Measurements from ENCODE around the gene KCTD18.

The KCTD18 gene

DNA sequence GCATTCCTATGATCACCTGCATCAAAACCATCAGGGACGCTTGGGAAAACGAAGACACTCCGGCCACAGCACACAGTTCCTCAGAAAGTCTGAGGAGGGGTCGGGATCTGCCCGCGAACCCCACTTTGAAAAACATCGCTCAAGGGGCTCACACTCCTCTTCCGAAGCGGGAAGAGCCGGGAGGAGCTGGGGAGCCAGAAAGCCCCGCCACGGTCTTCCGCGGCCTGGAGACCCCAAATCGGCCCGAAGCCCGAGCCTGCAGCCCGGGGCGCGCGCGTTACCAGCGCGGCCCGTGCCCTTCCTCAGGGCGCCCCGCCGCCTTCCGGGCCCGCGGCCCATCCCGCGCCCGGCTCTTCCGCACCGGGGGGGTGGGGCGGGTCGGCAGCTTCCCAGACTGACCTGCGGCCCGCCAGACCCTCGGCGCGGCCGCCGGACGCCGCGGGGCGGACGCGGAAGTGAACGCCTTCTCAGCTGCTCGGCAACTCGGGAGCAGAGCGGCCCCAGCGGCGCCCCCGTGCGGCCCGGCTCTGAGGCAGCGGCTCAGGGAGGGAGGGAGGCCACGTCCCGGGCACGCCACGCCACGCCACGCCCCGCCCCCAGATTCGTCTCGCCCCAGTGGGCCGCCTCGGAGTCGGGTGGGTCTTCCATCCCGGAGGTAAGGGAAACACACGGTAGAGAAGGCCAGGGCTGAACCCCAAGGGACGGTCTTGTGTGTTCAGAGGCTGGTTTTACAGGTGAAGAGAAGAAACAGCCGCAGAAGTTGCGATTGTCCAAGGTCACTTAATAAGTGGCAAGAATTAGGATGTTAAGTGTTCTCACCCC is at the start of gene KCTD18:
Gene KCTD18, minus strand, starts transcription at position 457 of the 822 bp plus-strand sequence. CDS start 3,052 bp downstream, outside the sequence.
- DNase-seq, result peak; percentile 90 to 93
- TF ChIP-seq GATA1 (IDR thresholded peaks at IDR 0.05; ENCODE audit: low read depth, low read length), result no peak
- peak; percentile 72 for TF ChIP-seq POLR2A (IDR thresholded peaks at IDR 0.05; ENCODE audit: low read length)

GRCh38 chr2:200540793-200541192 is 30.9 kb upstream of the KCTD18 start:
- TF ChIP-seq POLR2A (IDR thresholded peaks at IDR 0.05; ENCODE audit: low read length), result no peak
- no peak for TF ChIP-seq GATA1 (IDR thresholded peaks at IDR 0.05; ENCODE audit: low read depth, low read length)
- no peak for DNase-seq

GRCh38 chr2:200538139-200538538 is 28.3 kb upstream of the KCTD18 start:
- DNase-seq, result no peak
- TF ChIP-seq GATA1 (IDR thresholded peaks at IDR 0.05; ENCODE audit: low read depth, low read length) (no peak), POLR2A (IDR thresholded peaks at IDR 0.05; ENCODE audit: low read length) (no peak)

DNA sequence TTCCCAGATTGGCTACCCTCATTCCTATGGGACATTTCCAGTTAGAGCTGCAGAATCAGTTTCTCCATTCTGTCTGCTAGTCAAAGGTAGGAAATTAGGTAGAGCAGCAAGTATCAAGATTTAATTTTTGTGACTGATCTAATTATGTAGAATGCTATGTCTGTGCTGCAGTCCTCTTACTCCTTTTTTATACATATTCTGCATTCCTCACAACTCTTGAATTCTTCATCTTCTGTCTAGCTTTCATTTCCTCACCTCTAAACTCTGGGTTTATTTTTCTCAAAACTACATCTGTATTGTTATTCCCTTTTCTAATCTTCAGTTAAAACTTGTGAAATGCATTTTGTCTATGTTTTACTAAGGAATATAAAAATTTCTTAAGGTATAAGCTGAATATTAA is 24.7 kb upstream of the KCTD18 start:
- TF ChIP-seq GATA1 (IDR thresholded peaks at IDR 0.05; ENCODE audit: low read depth, low read length), result no peak
- no peak for TF ChIP-seq POLR2A (IDR thresholded peaks at IDR 0.05; ENCODE audit: low read length)
- no peak for DNase-seq

- no peak for DNase-seq
- TF ChIP-seq POLR2A (IDR thresholded peaks at IDR 0.05; ENCODE audit: low read length), result no peak
- TF ChIP-seq GATA1 (IDR thresholded peaks at IDR 0.05; ENCODE audit: low read depth, low read length), result no peak
Observed at GRCh38 chr2:200533754-200534153, 23.9 kb upstream of the KCTD18 start.

GRCh38 chr2:200528228-200528627 is 18.4 kb upstream of the KCTD18 start:
- DNase-seq, result no peak
- TF ChIP-seq POLR2A (IDR thresholded peaks at IDR 0.05; ENCODE audit: low read length) (no peak), GATA1 (IDR thresholded peaks at IDR 0.05; ENCODE audit: low read depth, low read length) (no peak)

DNA sequence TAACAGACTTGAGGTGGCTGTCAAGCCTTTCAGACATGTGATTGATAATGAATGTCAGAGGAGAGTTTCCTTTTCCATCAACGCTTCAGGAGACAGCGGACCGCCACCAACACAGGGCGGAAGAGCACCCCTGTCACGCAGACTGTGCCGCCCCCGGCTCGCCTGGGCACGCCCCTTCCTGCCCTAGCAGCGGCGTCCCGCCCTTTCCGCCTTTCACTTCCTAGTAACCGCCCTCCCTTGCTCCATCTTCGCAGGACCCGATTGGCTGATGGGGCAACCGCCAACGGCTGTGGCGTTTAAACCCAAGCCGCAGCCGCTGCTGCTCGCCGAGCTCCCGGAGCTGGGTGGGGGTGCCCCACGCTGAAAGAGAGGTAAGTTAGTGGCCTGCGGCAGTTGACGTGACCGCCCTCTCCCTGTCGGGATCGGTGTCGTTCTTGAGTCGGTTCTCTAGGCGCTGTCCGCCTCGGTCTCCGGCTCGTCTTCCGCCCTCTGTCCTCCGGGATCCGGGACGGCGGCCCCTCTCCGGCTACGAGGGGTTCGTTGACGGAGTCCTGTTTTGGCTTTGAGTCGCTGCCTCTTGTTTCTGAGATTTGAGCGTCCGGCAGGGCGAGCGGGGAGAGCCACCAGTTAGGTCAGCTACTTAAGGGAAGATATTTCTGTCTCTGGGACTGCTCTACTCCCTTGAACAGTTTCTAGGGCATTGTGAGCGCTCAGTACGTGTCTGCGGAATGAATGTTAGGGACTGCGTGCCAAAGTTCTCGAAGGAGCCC is 16.2 kb upstream of the KCTD18 start, which contains the start of gene SGO2:
Gene SGO2, plus strand, starts transcription at position 326 of the 770 bp plus-strand sequence. CDS start 6,769 bp downstream, outside the sequence.
- DNase-seq, result peak; percentile 97 to 98
- TF ChIP-seq POLR2A (IDR thresholded peaks at IDR 0.05; ENCODE audit: low read length) (peak; percentile 93), GATA1 (IDR thresholded peaks at IDR 0.05; ENCODE audit: low read depth, low read length) (no peak)

- DNase-seq, result no peak
- TF ChIP-seq GATA1 (IDR thresholded peaks at IDR 0.05; ENCODE audit: low read depth, low read length) (no peak), POLR2A (IDR thresholded peaks at IDR 0.05; ENCODE audit: low read length) (no peak)
Observed at GRCh38 chr2:200525551-200525881, 15.6 kb upstream of the KCTD18 start.

DNA sequence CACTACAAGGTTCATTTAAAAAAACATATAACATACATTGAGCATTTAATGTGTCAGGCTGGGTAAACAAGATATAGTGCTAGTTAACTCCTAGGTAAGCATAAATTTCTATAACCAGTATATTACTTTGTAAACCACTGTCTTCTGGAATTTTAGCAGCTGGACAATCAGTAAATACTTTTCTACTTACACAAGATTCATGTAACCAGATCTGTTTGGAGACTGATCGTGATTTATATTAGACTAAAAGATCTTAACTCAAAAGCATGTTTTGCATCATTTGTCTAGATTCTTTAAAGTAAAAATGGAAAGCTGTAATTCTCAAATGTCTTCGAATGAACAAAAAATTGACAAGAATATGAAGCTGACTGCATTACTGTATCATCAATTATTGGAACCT is 15.2 kb upstream of the KCTD18 start:
- no peak for DNase-seq
- TF ChIP-seq GATA1 (IDR thresholded peaks at IDR 0.05; ENCODE audit: low read depth, low read length), result no peak
- TF ChIP-seq POLR2A (IDR thresholded peaks at IDR 0.05; ENCODE audit: low read length), result no peak

- no peak for DNase-seq
- TF ChIP-seq POLR2A (IDR thresholded peaks at IDR 0.05; ENCODE audit: low read length) (no peak), GATA1 (IDR thresholded peaks at IDR 0.05; ENCODE audit: low read depth, low read length) (no peak)
Observed at GRCh38 chr2:200523604-200524003, 13.7 kb upstream of the KCTD18 start.

DNA sequence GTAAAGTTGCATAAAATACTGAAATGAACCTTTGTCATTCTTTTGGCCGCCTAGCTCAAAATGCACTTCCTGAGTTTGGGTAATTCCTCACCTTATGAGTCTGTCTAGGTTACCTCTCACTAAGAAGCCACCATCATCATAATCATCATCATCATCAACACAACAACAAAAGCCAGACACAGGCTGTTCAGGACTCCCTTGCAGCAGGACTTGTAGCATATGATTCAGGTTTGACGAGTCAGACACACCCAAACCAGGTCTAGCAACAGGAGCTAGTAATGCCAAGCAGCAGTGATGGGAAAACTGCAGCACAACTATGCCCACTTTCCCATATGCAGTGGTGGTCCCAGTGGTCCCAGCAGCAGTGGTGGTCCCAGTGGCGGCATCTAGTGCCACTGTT is 13.3 kb upstream of the KCTD18 start:
- no peak for DNase-seq
- TF ChIP-seq GATA1 (IDR thresholded peaks at IDR 0.05; ENCODE audit: low read depth, low read length) (no peak), POLR2A (IDR thresholded peaks at IDR 0.05; ENCODE audit: low read length) (no peak)

- no peak for DNase-seq
- no peak for TF ChIP-seq GATA1 (IDR thresholded peaks at IDR 0.05; ENCODE audit: low read depth, low read length)
- TF ChIP-seq POLR2A (IDR thresholded peaks at IDR 0.05; ENCODE audit: low read length), result no peak
Observed at GRCh38 chr2:200515155-200515554, 5.3 kb upstream of the KCTD18 start.

DNA sequence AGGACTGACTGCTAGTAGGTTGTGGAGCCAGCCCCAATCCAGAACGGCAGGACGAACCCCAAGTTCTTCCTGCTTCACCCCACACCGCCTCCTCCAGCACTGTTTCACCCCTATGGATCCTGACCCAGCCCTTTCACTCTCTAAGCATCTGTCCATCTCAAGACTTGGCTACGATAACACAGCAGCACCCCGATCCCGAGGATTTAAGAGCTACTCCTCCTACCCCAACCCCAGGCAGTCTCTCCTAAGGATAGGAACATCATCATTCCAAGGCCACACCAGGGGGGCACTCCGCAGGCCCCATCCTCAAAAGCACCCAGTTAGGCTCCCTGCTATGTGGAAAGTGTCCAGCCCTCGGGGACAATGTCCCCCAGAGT is 645 bp downstream of the KCTD18 start:
- TF ChIP-seq GATA1 (IDR thresholded peaks at IDR 0.05; ENCODE audit: low read depth, low read length), result no peak
- TF ChIP-seq POLR2A (IDR thresholded peaks at IDR 0.05; ENCODE audit: low read length), result no peak
- peak; percentile 35 to 59 for DNase-seq

DNA sequence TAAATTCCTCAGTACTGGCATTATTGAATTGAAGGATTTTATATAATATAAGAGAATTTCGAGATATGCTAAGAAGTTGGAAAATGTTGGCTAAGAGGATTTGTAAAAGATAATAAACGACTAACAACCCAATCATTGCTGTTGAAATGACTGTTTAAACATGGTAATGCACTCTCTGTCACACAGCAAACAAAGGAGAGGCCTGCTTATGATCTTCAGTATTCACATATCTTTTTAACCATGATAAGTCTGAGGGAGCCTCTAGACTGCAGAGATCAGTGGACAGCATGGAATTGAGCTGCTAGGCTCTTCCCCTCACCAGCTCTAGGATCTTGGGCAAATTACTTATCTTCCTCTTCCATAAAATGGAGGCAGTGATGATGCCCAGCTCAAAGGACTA is 2.7 kb downstream of the KCTD18 start:
- TF ChIP-seq GATA1 (IDR thresholded peaks at IDR 0.05; ENCODE audit: low read depth, low read length) (no peak), POLR2A (IDR thresholded peaks at IDR 0.05; ENCODE audit: low read length) (no peak)
- no peak for DNase-seq

Measured in erythroblast (primary cell).